Suprapubic skin (tissue), 4 donors: ENCODE results near the gene MTG2. TPM values are rescaled to one million over a fixed set of nuclear protein-coding genes. Genes with fewer than 3 reads are reported as not detected.
"Not testable (repeated sequence)": the region's sequence is repeated elsewhere in the genome, so short reads cannot be mapped to it uniquely, and the experiment has no call there.

Experiments
- DNase-seq, 2 donors: peaks; one replicate each; pipeline ENCODE4 v3.0.0-alpha.2; 2019; ENCODE audit warnings: low spot score in 2 of 2
- H3K27ac ChIP-seq: fragments of 200-600 bp; sonication (generic); one replicate; pipeline ENCODE4 v1.5.1; 2019
- H3K27me3 ChIP-seq: fragments of 200-600 bp; sonication (generic); one replicate; pipeline ENCODE4 v1.5.1; 2019
- H3K36me3 ChIP-seq: fragments of 200-600 bp; sonication (generic); one replicate; pipeline ENCODE4 v1.5.1; 2019
- H3K4me1 ChIP-seq: fragments of 200-600 bp; sonication (generic); one replicate; pipeline ENCODE4 v1.5.1; 2019
- H3K4me3 ChIP-seq: fragments of 200-600 bp; sonication (generic); one replicate; pipeline ENCODE4 v1.5.1; 2019; ENCODE audit warnings: mild to moderate bottlenecking
- H3K9me3 ChIP-seq: fragments of 200-600 bp; sonication (generic); one replicate; pipeline ENCODE4 v1.5.1; 2019
- CTCF ChIP-seq, 2 donors: fragments of 200-600 bp in 1 of 2; fragments of 450-650 bp in 1 of 2; sonication (generic) in 1 of 2; IDR thresholded peaks; one replicate each; pipeline ENCODE4 v1.5.1; 2016 to 2019; ENCODE audit warnings: antibody characterized with exemption in 2 of 2, mild to moderate bottlenecking in 1 of 2, moderate library complexity in 1 of 2
- EP300 ChIP-seq: sonication (generic); formaldehyde crosslinking; IDR thresholded peaks from one replicate; pipeline ENCODE4 v1.6.1; 2017; ENCODE audit warnings: antibody characterized with exemption
- POLR2A ChIP-seq, 2 donors: fragments of 450-650 bp; IDR thresholded peaks; one replicate each; pipeline ENCODE4 v1.6.1; 2017; ENCODE audit warnings: antibody characterized with exemption in 2 of 2, mild to moderate bottlenecking in 2 of 2, moderate library complexity in 2 of 2
- POLR2AphosphoS5 ChIP-seq, 3 donors: sonication (generic); formaldehyde crosslinking; IDR thresholded peaks; one replicate each; pipeline ENCODE4 v1.6.1; 2017; ENCODE audit warnings: antibody characterized with exemption in 3 of 3
- WGBS: methylation state at CpG from one replicate; pipeline ENCODE4 v1.1.5; 2018; 5-methylcytosine and 5-hydroxymethylcytosine counted together
- total RNA-seq, 4 donors: library from RNA; depleted of rRNA; stranded (reverse); fragments of >200 nt; gene quantifications; one replicate each; pipeline ENCODE4 v1.1.0, GENCODE V29; 2016

Gene MTG2
- total RNA-seq, 4 donors from 2014 or later: 19.1 to 43.0 (median 30.3) TPM

- WGBS: 90% methylated on average over 9 of the region's 9 CpGs
- no peak for DNase-seq
These were observed 35.3 kb upstream of the MTG2 start for GRCh38 chr20:62147528-62147927.

GRCh38 chr20:62148383-62148782, 34.4 kb upstream of the MTG2 start:
- H3K27ac ChIP-seq, H3K36me3 ChIP-seq, H3K4me3 ChIP-seq, H3K27me3 ChIP-seq, DNase-seq, H3K9me3 ChIP-seq: not testable (repeated sequence)
- WGBS: 87% methylated on average over 7 of the region's 10 CpGs
- H3K4me1 ChIP-seq: peaks cover 58% of the 10 kb centered on the region

More at GRCh38 chr20:62147528-62147927, 35.3 kb upstream of the MTG2 start:
- Histone ChIP-seq H3K27ac (no peak overlapping the region), H3K27me3 (no peaks in the 10 kb centered on the region), H3K9me3 (no peaks in the 10 kb centered on the region), H3K4me3 (no peak overlapping the region), H3K4me1 (peaks cover 58% of the 10 kb centered on the region), H3K36me3 (no peaks in the 10 kb centered on the region)
- no peak for TF ChIP-seq EP300
- TF ChIP-seq POLR2A (IDR thresholded peaks at IDR 0.05): no peak
- no peak for TF ChIP-seq POLR2AphosphoS5 (IDR thresholded peaks at IDR 0.05)
- no peak for TF ChIP-seq CTCF (IDR thresholded peaks at IDR 0.05)

GRCh38 chr20:62148908-62149314, 33.9 kb upstream of the MTG2 start:
- peaks cover 58% of the 10 kb centered on the region for H3K4me1 ChIP-seq
- no peaks in the 10 kb centered on the region for H3K27me3 ChIP-seq
- no peaks in the 10 kb centered on the region for H3K9me3 ChIP-seq
- peak overlapping the region; percentile 80 for H3K27ac ChIP-seq
- TF ChIP-seq EP300 (no peak), POLR2A (IDR thresholded peaks at IDR 0.05) (no peak), CTCF (IDR thresholded peaks at IDR 0.05) (no peak)
- 60% methylated on average over 3 of the region's 20 CpGs for WGBS
- no peak overlapping the region for H3K4me3 ChIP-seq
- no peak for DNase-seq
- H3K36me3 ChIP-seq: peaks cover 4% of the 10 kb centered on the region

- WGBS: 63% methylated on average over 16 of the region's 24 CpGs
- TF ChIP-seq CTCF (IDR thresholded peaks at IDR 0.05) (no peak), EP300 (no peak), POLR2AphosphoS5 (IDR thresholded peaks at IDR 0.05) (no peak), POLR2A (IDR thresholded peaks at IDR 0.05) (no peak)
- H3K4me3 ChIP-seq: peak overlapping the region; percentile 21
- H3K9me3 ChIP-seq: no peaks in the 10 kb centered on the region
- DNase-seq: no peak
- H3K36me3 ChIP-seq: peaks cover 11% of the 10 kb centered on the region
- H3K27me3 ChIP-seq: no peaks in the 10 kb centered on the region
- peak overlapping the region; percentile 80 for H3K27ac ChIP-seq
- H3K4me1 ChIP-seq: peaks cover 52% of the 10 kb centered on the region
These were observed 33.1 kb upstream of the MTG2 start for GRCh38 chr20:62149532-62150309.

- H3K27ac ChIP-seq: peak overlapping the region; percentile 22
- H3K36me3 ChIP-seq: peaks cover 11% of the 10 kb centered on the region
- WGBS: 79% methylated on average over 10 of the region's 11 CpGs
- no peaks in the 10 kb centered on the region for H3K27me3 ChIP-seq
- H3K9me3 ChIP-seq: no peaks in the 10 kb centered on the region
- H3K4me3 ChIP-seq: peak overlapping the region; percentile 21
- DNase-seq: no peak
- H3K4me1 ChIP-seq: peaks cover 47% of the 10 kb centered on the region
- TF ChIP-seq EP300 (no peak), POLR2A (IDR thresholded peaks at IDR 0.05) (no peak), POLR2AphosphoS5 (IDR thresholded peaks at IDR 0.05) (no peak), CTCF (IDR thresholded peaks at IDR 0.05) (no peak)
These were observed 32.6 kb upstream of the MTG2 start for GRCh38 chr20:62150310-62150575.

- Histone ChIP-seq H3K4me1 (peaks cover 50% of the 10 kb centered on the region), H3K27ac (no peak overlapping the region), H3K27me3 (no peaks in the 10 kb centered on the region), H3K4me3 (no peak overlapping the region), H3K9me3 (no peaks in the 10 kb centered on the region), H3K36me3 (peaks cover 11% of the 10 kb centered on the region)
- DNase-seq: no peak
- 88% methylated on average over 9 of the region's 11 CpGs for WGBS
- TF ChIP-seq POLR2A (IDR thresholded peaks at IDR 0.05) (no peak), EP300 (no peak), CTCF (IDR thresholded peaks at IDR 0.05) (no peak), POLR2AphosphoS5 (IDR thresholded peaks at IDR 0.05) (no peak)
These were observed 31.6 kb upstream of the MTG2 start for GRCh38 chr20:62151225-62151624.
